Glutamatergic neuron (in vitro differentiated cells): ENCODE measurements around the gene ZC3H7B. TPM values are rescaled to one million over a fixed set of nuclear protein-coding genes. Genes with fewer than 3 reads are reported as not detected.

Source experiments
- DNase-seq: peaks from one replicate; pipeline ENCODE4 v3.0.0; 2022
- H3K27ac Mint-ChIP-seq: one replicate; pipeline ENCODE4 v1.8.0; 2020; ENCODE audit warnings: mild to moderate bottlenecking, mixed read lengths, inconsistent platforms; ENCODE audit not compliant: unreplicated experiment
- H3K27me3 Mint-ChIP-seq: one replicate; pipeline ENCODE4 v1.8.0; 2020; ENCODE audit warnings: mild to moderate bottlenecking, moderate library complexity, mixed read lengths, inconsistent platforms; ENCODE audit not compliant: unreplicated experiment
- H3K36me3 Mint-ChIP-seq: one replicate; pipeline ENCODE4 v1.8.0; 2020; ENCODE audit warnings: mild to moderate bottlenecking, mixed read lengths, inconsistent platforms; ENCODE audit not compliant: unreplicated experiment
- H3K4me1 Mint-ChIP-seq: one replicate; pipeline ENCODE4 v1.8.0; 2020; ENCODE audit warnings: mild to moderate bottlenecking, low read depth, mixed read lengths, inconsistent platforms; ENCODE audit not compliant: unreplicated experiment
- H3K4me3 Mint-ChIP-seq: one replicate; pipeline ENCODE4 v1.8.0; 2020; ENCODE audit warnings: mild to moderate bottlenecking, mixed read lengths, inconsistent platforms; ENCODE audit not compliant: unreplicated experiment
- H3K9me3 Mint-ChIP-seq: one replicate; pipeline ENCODE4 v1.8.0; 2020; ENCODE audit warnings: mild to moderate bottlenecking, moderate library complexity, mixed read lengths, inconsistent platforms; ENCODE audit not compliant: unreplicated experiment
- total RNA-seq: library from RNA; stranded (reverse); fragmentation: NEBNext Ultra II Directional; extraction: Animal tissue kit (Norgen Biotek cat#: 25700); gene quantifications from one replicate; pipeline ENCODE4 v1.2.1, GENCODE V29; 2021; ENCODE audit not compliant: unreplicated experiment
- TF ChIP-seq, protein P1 (sequence below): fragments of 200-600 bp; sonication (generic); IDR thresholded peaks from one replicate; pipeline ENCODE4 v1.5.0; 2021; ENCODE audit not compliant: partially characterized antibody, unreplicated experiment

The ZC3H7B gene
- total RNA-seq, 1 donor from 2014 or later = 51.6 TPM

DNA sequence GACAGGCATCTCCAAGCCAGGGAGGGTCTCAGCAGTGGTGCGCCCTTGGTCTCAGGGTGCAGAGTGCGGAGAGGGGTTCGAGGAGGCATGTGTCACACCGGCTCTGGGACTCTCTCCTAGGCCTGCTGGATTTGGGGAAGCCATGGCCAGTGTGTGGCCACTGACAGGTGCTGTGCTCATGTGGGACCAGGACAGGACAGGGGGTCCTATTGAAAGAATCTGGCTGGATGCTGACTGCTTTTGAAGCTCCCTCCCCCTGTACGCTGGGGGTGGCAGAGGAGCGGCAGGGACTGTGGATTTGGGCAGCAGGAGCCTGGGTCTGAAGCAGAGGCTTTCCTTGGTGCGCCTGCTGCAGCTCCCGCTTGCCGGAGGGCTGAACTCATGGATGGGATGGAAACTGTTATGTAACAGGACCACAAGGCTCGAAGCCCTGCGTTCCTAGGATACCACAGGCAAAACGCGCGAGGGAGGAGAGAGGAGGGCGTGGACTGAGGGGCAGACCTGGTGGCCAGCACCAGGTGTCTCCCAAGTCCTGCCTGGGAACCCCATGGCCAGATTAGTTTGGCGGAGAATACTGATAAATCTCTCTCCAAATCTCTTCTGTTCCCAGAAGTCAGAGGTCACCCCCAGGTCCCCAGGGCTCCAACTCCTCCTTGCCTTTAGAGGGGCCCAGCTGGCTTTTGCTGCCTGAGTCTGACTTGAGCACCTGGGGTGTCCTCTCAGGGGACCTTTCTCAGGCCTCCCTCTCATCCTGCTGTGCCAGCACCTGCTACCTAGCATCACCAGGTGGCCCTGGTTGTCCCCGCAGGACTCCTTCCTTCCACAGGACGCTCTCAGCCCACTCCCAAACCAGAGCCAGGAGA is 66.6 kb downstream of the ZC3H7B start:
- Mint-ChIP-seq H3K4me1 (peaks cover 27% of the 10 kb centered on the region), H3K4me3 (no peak overlapping the region), H3K9me3 (peaks cover 10% of the 10 kb centered on the region), H3K36me3 (no peaks in the 10 kb centered on the region), H3K27ac (peak overlapping the region; percentile 67), H3K27me3 (peaks cover 7% of the 10 kb centered on the region)
- DNase-seq = peak; percentile 45
- TF ChIP-seq, protein P1, sequence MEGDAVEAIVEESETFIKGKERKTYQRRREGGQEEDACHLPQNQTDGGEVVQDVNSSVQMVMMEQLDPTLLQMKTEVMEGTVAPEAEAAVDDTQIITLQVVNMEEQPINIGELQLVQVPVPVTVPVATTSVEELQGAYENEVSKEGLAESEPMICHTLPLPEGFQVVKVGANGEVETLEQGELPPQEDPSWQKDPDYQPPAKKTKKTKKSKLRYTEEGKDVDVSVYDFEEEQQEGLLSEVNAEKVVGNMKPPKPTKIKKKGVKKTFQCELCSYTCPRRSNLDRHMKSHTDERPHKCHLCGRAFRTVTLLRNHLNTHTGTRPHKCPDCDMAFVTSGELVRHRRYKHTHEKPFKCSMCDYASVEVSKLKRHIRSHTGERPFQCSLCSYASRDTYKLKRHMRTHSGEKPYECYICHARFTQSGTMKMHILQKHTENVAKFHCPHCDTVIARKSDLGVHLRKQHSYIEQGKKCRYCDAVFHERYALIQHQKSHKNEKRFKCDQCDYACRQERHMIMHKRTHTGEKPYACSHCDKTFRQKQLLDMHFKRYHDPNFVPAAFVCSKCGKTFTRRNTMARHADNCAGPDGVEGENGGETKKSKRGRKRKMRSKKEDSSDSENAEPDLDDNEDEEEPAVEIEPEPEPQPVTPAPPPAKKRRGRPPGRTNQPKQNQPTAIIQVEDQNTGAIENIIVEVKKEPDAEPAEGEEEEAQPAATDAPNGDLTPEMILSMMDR = no peak

GRCh38 chr22:41368543-41369423 is 67.5 kb downstream of the ZC3H7B start:
- H3K27ac Mint-ChIP-seq = peak overlapping the region; percentile 93
- TF ChIP-seq, protein P1 = no peak

DNA sequence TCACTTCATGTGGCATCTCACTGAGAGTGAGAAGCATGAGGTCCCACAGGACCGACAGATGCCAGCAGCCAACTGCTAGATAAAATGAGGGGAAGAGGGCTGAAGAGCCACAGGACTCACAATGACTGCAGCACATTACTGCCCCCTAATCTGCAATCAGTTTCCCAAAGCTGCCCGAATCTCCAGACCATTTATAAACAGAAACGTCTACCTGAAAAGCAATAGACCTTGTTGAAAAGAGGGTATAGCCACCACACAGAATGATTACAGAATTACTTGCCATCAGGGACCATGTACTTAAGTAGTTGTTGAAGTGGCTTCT is 68.1 kb downstream of the ZC3H7B start:
- Mint-ChIP-seq H3K36me3 (no peaks in the 10 kb centered on the region), H3K27ac (peak overlapping the region; percentile 93), H3K4me3 (peak overlapping the region; percentile 65), H3K27me3 (peaks cover 7% of the 10 kb centered on the region), H3K9me3 (peaks cover 10% of the 10 kb centered on the region), H3K4me1 (peaks cover 27% of the 10 kb centered on the region)
- TF ChIP-seq, protein P1 = no peak
- no peak for DNase-seq

More at GRCh38 chr22:41368543-41369423, 67.5 kb downstream of the ZC3H7B start:
- H3K9me3 Mint-ChIP-seq = peaks cover 10% of the 10 kb centered on the region
- peaks cover 7% of the 10 kb centered on the region for H3K27me3 Mint-ChIP-seq
- H3K4me3 Mint-ChIP-seq = peak overlapping the region; percentile 65
- H3K36me3 Mint-ChIP-seq = no peaks in the 10 kb centered on the region
- peaks cover 27% of the 10 kb centered on the region for H3K4me1 Mint-ChIP-seq
- peak; percentile 48 for DNase-seq

DNA sequence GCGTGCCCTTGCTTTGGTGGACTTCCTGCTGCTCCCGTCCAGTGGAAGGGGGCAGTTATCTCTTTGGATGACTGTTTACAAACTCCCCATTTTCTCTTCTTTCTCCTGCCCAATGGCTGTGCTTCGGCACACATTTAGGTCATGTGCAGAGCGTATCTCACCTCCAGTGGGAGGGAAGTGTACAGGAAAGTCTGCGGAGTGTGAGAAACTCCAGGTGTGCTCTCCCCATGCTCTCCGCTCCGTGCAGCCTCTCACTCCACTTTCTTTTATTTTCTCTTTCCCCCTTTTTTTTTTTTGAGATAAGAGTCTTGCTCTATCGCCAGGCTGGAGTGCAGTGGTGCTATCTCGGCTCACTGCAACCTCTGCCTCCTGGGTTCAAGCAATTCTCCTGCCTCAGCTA is 68.5 kb downstream of the ZC3H7B start:
- Mint-ChIP-seq H3K27me3 (peaks cover 7% of the 10 kb centered on the region), H3K9me3 (peaks cover 10% of the 10 kb centered on the region), H3K4me1 (peaks cover 27% of the 10 kb centered on the region), H3K36me3 (no peaks in the 10 kb centered on the region), H3K27ac (peak overlapping the region; percentile 93), H3K4me3 (peak overlapping the region; percentile 65)
- DNase-seq = no peak
- TF ChIP-seq, protein P1 = no peak
